ENCODE results near the gene BEAN1. TPM values are rescaled to one million over a fixed set of nuclear protein-coding genes. Genes with fewer than 3 reads are reported as not detected.

BEAN1 gene
- total RNA-seq, 6 donors from 2014 or later = 0.22 to 1.0 (median 0.35) TPM; not detected in 2

DNA sequence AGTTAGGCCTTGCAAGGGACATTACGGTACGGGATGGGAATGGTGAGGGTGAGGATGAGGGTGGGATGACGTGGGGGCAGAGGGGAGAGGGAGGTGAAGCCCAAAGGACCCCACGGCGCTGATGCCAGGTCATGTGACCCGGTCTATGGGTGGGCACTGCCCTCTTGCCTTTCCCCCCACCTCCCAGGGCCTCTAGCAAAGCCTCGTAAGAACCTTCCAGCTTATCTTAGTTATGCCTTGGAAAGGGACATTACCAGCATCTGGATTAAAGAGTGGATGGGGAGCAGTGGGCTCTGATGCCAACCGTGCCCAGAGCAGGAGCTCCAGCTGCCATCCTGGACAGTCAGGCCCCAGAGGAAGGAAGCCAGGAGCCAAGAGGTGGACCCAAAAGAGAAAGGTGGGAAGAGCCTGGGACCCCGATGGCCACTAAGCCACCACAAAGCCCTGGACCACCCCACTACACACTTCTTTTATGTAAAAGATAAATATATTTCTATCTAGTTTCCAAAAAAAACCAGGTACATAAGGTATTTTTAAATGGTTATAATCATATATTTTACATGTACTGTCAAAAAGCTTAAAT is 81.9 kb downstream of the BEAN1 start:
- peak overlapping the region; percentile 72 to 84 (median 81) for H3K27ac ChIP-seq
- H3K9me3 ChIP-seq = no peaks in the 10 kb centered on the region
- H3K36me3 ChIP-seq = peaks cover 0 to 8% (median 3%) of the 10 kb centered on the region in 4 donors
- ATAC-seq (ENCODE audit: low FRiP score in 2 of 2) = no peak
- TF ChIP-seq, protein P1, sequence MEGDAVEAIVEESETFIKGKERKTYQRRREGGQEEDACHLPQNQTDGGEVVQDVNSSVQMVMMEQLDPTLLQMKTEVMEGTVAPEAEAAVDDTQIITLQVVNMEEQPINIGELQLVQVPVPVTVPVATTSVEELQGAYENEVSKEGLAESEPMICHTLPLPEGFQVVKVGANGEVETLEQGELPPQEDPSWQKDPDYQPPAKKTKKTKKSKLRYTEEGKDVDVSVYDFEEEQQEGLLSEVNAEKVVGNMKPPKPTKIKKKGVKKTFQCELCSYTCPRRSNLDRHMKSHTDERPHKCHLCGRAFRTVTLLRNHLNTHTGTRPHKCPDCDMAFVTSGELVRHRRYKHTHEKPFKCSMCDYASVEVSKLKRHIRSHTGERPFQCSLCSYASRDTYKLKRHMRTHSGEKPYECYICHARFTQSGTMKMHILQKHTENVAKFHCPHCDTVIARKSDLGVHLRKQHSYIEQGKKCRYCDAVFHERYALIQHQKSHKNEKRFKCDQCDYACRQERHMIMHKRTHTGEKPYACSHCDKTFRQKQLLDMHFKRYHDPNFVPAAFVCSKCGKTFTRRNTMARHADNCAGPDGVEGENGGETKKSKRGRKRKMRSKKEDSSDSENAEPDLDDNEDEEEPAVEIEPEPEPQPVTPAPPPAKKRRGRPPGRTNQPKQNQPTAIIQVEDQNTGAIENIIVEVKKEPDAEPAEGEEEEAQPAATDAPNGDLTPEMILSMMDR (IDR thresholded peaks at IDR 0.05) = no peak
- TF ChIP-seq EP300 (IDR thresholded peaks at IDR 0.05) = no peak
- peaks cover 56 to 66% (median 58%) of the 10 kb centered on the region in 4 donors for H3K4me1 ChIP-seq
- 83 to 90% methylated on average over 8 to 9 of the region's 9 CpGs for WGBS, 2 donors
- DNase-seq = no peak
- H3K27me3 ChIP-seq = no peaks in the 10 kb centered on the region
- no peak overlapping the region for H3K4me3 ChIP-seq

DNA sequence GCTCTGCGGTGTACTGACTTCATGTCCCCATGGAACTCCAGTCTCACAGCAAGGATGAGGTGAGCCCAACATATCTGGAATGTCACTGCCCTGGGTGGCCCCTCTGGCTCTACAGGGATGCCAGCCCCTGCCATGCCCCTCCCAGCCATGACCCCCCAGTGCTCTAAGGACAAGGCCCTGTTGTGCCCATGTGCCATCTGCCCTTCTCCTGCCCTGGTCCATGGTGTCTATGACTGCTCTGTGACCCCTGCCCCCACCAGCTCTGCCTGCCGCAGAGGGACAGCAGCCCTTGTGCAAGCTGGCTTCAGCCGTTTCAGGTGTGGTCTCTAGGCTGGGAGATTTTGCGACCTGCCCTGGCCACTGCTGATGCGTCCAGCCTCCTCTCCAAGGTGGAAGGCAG is 82.5 kb downstream of the BEAN1 start:
- 98 to 100% methylated on average over 2 to 5 of the region's 5 CpGs for WGBS, 2 donors
- Histone ChIP-seq H3K4me3 (no peak overlapping the region), H3K27me3 (no peaks in the 10 kb centered on the region), H3K36me3 (peaks cover 0 to 8% (median 3%) of the 10 kb centered on the region in 4 donors), H3K9me3 (no peaks in the 10 kb centered on the region), H3K4me1 (peaks cover 54 to 63% (median 57%) of the 10 kb centered on the region in 4 donors), H3K27ac (peak overlapping the region; percentile 31 to 84 (median 76))
- no peak for DNase-seq
- no peak for TF ChIP-seq EP300 (IDR thresholded peaks at IDR 0.05)
- TF ChIP-seq, protein P1 (IDR thresholded peaks at IDR 0.05) = no peak
- ATAC-seq (ENCODE audit: low FRiP score in 2 of 2) = no peak

DNA sequence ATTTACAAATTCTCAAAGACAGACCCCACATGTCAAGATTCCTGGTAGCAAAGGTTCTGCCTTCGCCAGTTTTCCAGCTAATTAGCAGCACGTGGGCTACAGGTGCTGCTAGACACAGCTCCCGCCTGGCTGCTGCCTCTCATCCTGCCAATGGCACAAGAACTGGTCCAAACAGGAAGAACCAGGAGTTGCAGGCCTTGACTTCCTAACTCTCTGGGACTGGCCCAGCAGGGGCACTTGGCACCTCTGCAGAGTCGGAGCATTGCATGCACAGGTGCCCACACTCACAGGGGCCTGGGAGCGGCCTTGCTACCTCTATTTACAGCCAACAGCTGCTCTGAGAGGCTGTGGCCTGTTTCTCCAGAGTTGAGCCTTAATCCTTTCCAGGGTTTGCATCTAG is 83.2 kb downstream of the BEAN1 start:
- H3K36me3 ChIP-seq = peaks cover 0 to 8% (median 3%) of the 10 kb centered on the region in 4 donors
- TF ChIP-seq POLR2AphosphoS5 (IDR thresholded peaks at IDR 0.05) = no peak
- no peak for TF ChIP-seq EP300 (IDR thresholded peaks at IDR 0.05)
- TF ChIP-seq, protein P1 (IDR thresholded peaks at IDR 0.05) = no peak
- no peak for TF ChIP-seq POLR2A (IDR thresholded peaks at IDR 0.05)
- H3K27me3 ChIP-seq = no peaks in the 10 kb centered on the region
- 63 to 75% methylated on average over 3 to 5 of the region's 5 CpGs for WGBS, 2 donors
- H3K9me3 ChIP-seq = no peaks in the 10 kb centered on the region
- ATAC-seq (ENCODE audit: low FRiP score in 2 of 2) = no peak
- no peak overlapping the region for H3K4me3 ChIP-seq
- no peak for DNase-seq
- H3K27ac ChIP-seq = peak overlapping the region; percentile 57 to 84 (median 80)
- H3K4me1 ChIP-seq = peaks cover 57 to 64% (median 60%) of the 10 kb centered on the region in 4 donors

DNA sequence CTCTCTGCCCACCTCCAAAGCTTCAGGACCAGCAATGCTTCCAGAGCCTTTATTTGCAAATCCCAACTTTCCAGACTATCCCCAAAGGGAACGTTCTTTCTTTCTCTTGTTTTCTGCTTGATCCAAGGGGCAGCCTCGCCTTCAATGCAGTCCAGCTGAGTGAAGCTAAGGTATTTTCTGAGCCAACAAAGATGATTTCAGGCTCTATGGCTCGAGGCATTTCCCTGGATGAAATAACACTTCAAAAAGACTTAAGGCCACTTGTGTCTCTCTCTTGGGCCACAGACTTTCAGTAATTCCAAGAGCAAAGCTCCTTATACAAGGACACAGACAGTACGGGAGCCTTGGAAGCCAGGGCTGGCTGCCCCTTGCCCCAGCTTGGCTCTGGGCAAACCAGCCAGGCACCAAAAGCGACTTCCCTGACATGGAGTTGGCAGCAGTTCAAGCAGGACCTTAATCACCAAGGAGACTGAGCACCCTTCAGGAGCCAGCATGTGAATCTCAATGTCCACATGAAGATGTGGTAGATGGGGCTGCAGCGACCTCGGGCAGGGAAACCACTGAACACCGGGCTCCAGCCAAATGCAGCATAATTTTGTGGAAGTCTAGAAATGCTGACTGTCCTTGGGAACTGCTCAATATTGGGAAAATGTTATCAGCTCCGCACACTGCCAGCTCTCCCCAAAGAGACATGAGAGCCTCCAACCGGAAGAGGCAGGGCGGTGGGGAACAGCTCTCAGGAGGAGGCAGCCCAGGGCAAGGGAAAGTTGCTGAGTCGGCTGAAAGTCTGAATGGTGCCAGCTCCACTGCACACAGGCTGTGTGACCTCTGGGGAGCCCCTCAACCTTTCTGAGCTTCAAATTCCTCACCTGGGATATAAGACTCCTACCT is 83.9 kb downstream of the BEAN1 start:
- Histone ChIP-seq H3K9me3 (no peaks in the 10 kb centered on the region), H3K27me3 (no peaks in the 10 kb centered on the region), H3K36me3 (peaks cover 0 to 8% (median 3%) of the 10 kb centered on the region in 4 donors), H3K4me1 (peaks cover 63 to 69% (median 64%) of the 10 kb centered on the region in 4 donors), H3K4me3 (no peak overlapping the region), H3K27ac (peak overlapping the region; percentile 57 to 84 (median 80))
- DNase-seq (peak in 1 of 2 donors; percentile 71), ATAC-seq (ENCODE audit: low FRiP score in 2 of 2) (peak; percentile 56 to 58)
- TF ChIP-seq POLR2A (IDR thresholded peaks at IDR 0.05) (no peak), POLR2AphosphoS5 (IDR thresholded peaks at IDR 0.05) (no peak), EP300 (IDR thresholded peaks at IDR 0.05) (no peak)
- TF ChIP-seq, protein P1 (IDR thresholded peaks at IDR 0.05) = no peak
- WGBS, 2 donors = 49 to 62% methylated on average over 11 to 12 of the region's 12 CpGs
